Peyer's patch (tissue), 4 donors: ENCODE results near the gene ZNF148.

Experiments
- CTCF ChIP-seq, 6 experiments: fragments of 450-650 bp in 4 of 6; fragments of 200-600 bp in 2 of 6; sonication (generic) in 1 of 6; IDR thresholded peaks; one replicate each; pipeline ENCODE4 v1.5.1; 2017 to 2019; ENCODE audit warnings: antibody characterized with exemption in 6 of 6, mild to moderate bottlenecking in 3 of 6, moderate library complexity in 1 of 6
- POLR2A ChIP-seq, 2 donors: fragments of 450-650 bp; IDR thresholded peaks; one replicate each; pipeline ENCODE4 v1.5.1; 2017; ENCODE audit warnings: antibody characterized with exemption in 2 of 2, mild to moderate bottlenecking in 2 of 2, moderate library complexity in 2 of 2

DNA sequence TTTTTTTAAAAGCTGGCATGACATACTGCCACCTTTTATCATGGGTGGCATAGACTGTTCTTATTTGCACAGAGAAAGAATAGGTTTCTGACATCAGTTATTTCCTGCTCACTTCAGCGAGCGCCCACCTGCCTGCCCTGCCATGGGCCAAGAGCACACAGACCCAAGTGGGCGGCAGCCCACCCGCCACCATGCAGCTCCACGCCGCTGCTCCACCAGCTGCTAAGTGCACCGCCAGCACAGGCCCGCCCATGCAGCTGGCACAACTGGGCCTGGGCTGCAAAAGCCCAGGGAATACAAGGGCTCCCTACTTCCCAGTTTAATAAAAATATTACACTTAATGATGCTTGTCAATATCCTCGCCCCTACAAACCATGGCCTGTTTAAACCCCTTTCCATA is 15.4 kb downstream of the ZNF148 start:
- TF ChIP-seq POLR2A (IDR thresholded peaks at IDR 0.05) (no peak), CTCF (IDR thresholded peaks at IDR 0.05) (no peak)
